ENCODE data around the gene SMPD3. TPM values are rescaled to one million over a fixed set of nuclear protein-coding genes. Genes with fewer than 3 reads are reported as not detected.

SMPD3 gene
- total RNA-seq, 4 donors from 2014 or later = 2.3 TPM; not detected in 3

GRCh38 chr16:68416057-68417046 lies 32.0 kb downstream of the SMPD3 start:
- no peak overlapping the region for H3K27ac ChIP-seq
- DNase-seq = no peak
- no peak overlapping the region for H3K4me3 ChIP-seq
- no peaks in the 10 kb centered on the region for H3K4me1 ChIP-seq
- no peaks in the 10 kb centered on the region for H3K27me3 ChIP-seq
- intact Hi-C loops (cut with DNase I; ENCODE audit: low total_unique reads) = no loop called here
- no peaks in the 10 kb centered on the region for H3K36me3 ChIP-seq
- in situ Hi-C loops (cut with MboI; ENCODE audit: low sequenced_read_pairs in 4 of 4) = no loop called here
- TF ChIP-seq CTCF (IDR thresholded peaks at IDR 0.05 in 4 of 5, conservative IDR thresholded peaks at IDR 0.05 in 1 of 5) (no peak), POLR2A (IDR thresholded peaks at IDR 0.05) (no peak)
- no peak for ATAC-seq
- H3K9me3 ChIP-seq = no peaks in the 10 kb centered on the region

DNA sequence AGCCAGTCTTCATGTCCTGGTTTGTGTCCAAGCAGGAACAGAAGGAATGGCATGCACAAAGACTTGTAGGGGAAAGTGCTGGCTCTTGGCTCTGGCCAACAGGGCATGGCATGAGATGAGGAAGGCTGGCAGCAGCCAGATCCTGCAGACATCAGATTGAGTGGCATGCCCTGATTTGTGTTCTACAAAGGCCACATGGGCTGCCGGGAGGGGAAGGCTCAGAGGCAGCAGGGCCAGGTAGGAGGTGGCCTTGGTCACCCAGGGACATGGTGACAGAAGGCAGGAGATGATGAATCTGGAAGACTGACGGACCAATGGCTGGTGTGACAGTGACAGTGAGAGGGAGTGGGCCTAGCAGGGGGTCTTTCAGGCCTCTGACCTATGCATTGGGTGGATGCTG lies 33.7 kb downstream of the SMPD3 start:
- no peak for DNase-seq
- H3K4me3 ChIP-seq = no peak overlapping the region
- TF ChIP-seq CTCF (IDR thresholded peaks at IDR 0.05 in 4 of 5, conservative IDR thresholded peaks at IDR 0.05 in 1 of 5) (no peak), POLR2A (IDR thresholded peaks at IDR 0.05) (no peak)
- H3K36me3 ChIP-seq = no peaks in the 10 kb centered on the region
- H3K9me3 ChIP-seq = no peaks in the 10 kb centered on the region
- ATAC-seq = no peak
- H3K4me1 ChIP-seq = no peaks in the 10 kb centered on the region
- no peaks in the 10 kb centered on the region for H3K27me3 ChIP-seq
- in situ Hi-C loops (cut with MboI; ENCODE audit: low sequenced_read_pairs in 4 of 4) (no loop called here), intact Hi-C loops (cut with DNase I; ENCODE audit: low total_unique reads) (no loop called here)
- no peak overlapping the region for H3K27ac ChIP-seq

DNA sequence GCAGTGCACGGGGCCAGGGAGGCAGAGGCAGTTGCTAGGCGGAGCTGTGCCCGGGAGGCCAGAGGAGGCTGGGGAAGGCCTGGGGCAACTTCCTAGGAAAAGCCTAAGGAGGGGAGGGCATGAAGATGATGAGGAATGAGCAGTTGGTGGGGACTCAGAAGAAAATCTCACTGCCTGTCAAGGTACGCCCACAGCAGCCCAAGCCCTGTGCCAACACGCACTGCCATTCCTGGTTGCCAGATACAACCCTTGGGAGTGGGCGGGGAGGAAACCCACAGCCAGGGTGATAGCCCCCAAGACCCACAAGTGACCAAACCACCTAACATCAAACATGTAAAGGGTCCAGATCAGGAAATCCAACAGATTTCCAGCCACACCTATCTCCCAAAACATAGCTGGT lies 36.2 kb downstream of the SMPD3 start:
- no peak for TF ChIP-seq CTCF (IDR thresholded peaks at IDR 0.05 in 4 of 5, conservative IDR thresholded peaks at IDR 0.05 in 1 of 5)
- no peak for TF ChIP-seq POLR2A (IDR thresholded peaks at IDR 0.05)
- no peaks in the 10 kb centered on the region for H3K9me3 ChIP-seq
- no peak for DNase-seq
- no peaks in the 10 kb centered on the region for H3K4me1 ChIP-seq
- in situ Hi-C loops (cut with MboI; ENCODE audit: low sequenced_read_pairs in 4 of 4) = no loop called here
- ATAC-seq = no peak
- no peak overlapping the region for H3K27ac ChIP-seq
- peaks cover 3 to 6% (median 5%) of the 10 kb centered on the region in 3 donors for H3K27me3 ChIP-seq
- intact Hi-C loops (cut with DNase I; ENCODE audit: low total_unique reads) = no loop called here
- no peak overlapping the region for H3K4me3 ChIP-seq
- H3K36me3 ChIP-seq = no peaks in the 10 kb centered on the region

GRCh38 chr16:68411086-68411485 lies 37.2 kb downstream of the SMPD3 start:
- TF ChIP-seq CTCF (IDR thresholded peaks at IDR 0.05 in 4 of 5, conservative IDR thresholded peaks at IDR 0.05 in 1 of 5) (no peak), POLR2A (IDR thresholded peaks at IDR 0.05) (no peak)
- H3K27me3 ChIP-seq = peaks cover 5 to 6% (median 5%) of the 10 kb centered on the region in 3 donors
- no peaks in the 10 kb centered on the region for H3K9me3 ChIP-seq
- ATAC-seq (no peak), DNase-seq (no peak)
- intact Hi-C loops (cut with DNase I; ENCODE audit: low total_unique reads) (no loop called here), in situ Hi-C loops (cut with MboI; ENCODE audit: low sequenced_read_pairs in 4 of 4) (no loop called here)
- H3K36me3 ChIP-seq = no peaks in the 10 kb centered on the region
- no peak overlapping the region for H3K27ac ChIP-seq
- H3K4me3 ChIP-seq = no peak overlapping the region
- no peaks in the 10 kb centered on the region for H3K4me1 ChIP-seq

Data from gastrocnemius medialis (tissue), 4 donors.